ENCODE results near the gene SCGB3A1.

DNA sequence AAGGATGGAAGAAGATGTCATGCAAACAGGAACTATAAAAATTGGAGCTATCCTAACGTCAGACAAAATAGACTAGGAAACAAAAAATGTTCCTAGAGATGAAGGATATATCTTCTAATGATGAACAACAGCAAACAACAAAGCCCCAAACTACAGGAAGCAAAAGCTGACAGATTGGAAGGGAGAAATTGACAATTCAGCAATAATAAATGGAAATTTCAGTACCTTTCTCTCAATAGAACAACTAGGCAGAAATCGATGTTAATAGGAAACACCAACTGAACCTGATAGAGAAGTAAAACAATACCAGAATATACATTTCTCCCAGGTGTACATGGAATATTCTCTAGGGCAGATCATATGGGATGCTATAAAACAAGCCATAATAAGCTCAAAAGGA lies 7.6 kb downstream of the SCGB3A1 start:
- TF ChIP-seq, protein P1, sequence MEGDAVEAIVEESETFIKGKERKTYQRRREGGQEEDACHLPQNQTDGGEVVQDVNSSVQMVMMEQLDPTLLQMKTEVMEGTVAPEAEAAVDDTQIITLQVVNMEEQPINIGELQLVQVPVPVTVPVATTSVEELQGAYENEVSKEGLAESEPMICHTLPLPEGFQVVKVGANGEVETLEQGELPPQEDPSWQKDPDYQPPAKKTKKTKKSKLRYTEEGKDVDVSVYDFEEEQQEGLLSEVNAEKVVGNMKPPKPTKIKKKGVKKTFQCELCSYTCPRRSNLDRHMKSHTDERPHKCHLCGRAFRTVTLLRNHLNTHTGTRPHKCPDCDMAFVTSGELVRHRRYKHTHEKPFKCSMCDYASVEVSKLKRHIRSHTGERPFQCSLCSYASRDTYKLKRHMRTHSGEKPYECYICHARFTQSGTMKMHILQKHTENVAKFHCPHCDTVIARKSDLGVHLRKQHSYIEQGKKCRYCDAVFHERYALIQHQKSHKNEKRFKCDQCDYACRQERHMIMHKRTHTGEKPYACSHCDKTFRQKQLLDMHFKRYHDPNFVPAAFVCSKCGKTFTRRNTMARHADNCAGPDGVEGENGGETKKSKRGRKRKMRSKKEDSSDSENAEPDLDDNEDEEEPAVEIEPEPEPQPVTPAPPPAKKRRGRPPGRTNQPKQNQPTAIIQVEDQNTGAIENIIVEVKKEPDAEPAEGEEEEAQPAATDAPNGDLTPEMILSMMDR (IDR thresholded peaks at IDR 0.05): no peak
- TF ChIP-seq POLR2A (IDR thresholded peaks at IDR 0.05): no peak
